ENCODE results near the gene PIAS3. TPM values are rescaled to one million over a fixed set of nuclear protein-coding genes. Genes with fewer than 3 reads are reported as not detected.
A peak's percentile ranks its signal among the peaks of the same experiment; 100 is the strongest.
"Not testable (repeated sequence)": the region's sequence is repeated elsewhere in the genome, so short reads cannot be mapped to it uniquely, and the experiment has no call there.

PIAS3 gene
- total RNA-seq, 1 experiment from 2014 or later: 19.8 TPM

DNA sequence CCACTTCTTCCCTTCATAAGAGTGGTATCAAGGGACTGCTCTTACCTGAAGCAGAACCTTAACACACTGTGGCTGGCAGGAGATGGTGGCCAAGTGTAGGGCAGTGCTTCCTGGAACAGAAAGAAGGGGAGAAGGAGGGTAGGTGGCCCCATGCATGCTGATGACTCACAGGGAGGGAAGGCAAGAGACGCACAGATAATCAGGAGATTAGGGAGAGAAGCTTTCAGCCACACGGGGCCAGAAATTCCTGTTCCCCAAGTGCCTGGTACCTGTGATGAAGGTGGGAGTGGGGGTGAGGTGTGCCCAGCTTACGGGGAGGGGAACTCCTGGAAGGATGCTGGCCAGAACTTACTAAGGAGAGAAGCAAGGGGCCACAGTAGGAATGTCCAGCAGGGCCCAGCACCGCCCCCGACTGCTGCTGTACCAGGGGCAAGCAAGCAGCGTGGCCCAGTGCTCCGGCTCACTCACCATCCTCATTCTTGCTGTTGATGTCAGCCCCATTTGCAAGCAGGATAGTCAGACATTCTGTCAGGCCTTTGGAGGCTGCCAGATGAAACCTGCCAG, 19.1 kb upstream of the PIAS3 start:
- no peak for DNase-seq (ENCODE audit: low read depth)

DNA sequence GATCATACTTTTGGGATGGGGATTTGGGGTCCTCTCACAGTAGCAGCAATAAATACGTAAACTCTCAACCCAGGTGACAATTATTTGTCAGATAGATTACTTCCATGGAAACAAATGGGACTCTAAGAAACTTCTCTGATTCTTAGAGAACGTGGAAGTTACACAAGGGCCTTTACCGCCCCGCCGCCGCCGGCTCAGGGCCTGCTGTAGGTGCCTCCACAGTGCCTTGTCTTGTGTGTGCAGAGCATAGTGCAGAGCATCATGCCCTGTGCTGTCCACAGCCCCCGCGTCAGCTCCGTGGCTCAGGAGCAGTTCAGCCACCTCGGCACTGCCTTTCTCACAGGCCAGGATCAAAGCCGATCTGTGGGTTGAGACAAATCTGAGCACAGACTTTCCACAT, 15.8 kb upstream of the PIAS3 start:
- no peak for DNase-seq (ENCODE audit: low read depth)

DNA sequence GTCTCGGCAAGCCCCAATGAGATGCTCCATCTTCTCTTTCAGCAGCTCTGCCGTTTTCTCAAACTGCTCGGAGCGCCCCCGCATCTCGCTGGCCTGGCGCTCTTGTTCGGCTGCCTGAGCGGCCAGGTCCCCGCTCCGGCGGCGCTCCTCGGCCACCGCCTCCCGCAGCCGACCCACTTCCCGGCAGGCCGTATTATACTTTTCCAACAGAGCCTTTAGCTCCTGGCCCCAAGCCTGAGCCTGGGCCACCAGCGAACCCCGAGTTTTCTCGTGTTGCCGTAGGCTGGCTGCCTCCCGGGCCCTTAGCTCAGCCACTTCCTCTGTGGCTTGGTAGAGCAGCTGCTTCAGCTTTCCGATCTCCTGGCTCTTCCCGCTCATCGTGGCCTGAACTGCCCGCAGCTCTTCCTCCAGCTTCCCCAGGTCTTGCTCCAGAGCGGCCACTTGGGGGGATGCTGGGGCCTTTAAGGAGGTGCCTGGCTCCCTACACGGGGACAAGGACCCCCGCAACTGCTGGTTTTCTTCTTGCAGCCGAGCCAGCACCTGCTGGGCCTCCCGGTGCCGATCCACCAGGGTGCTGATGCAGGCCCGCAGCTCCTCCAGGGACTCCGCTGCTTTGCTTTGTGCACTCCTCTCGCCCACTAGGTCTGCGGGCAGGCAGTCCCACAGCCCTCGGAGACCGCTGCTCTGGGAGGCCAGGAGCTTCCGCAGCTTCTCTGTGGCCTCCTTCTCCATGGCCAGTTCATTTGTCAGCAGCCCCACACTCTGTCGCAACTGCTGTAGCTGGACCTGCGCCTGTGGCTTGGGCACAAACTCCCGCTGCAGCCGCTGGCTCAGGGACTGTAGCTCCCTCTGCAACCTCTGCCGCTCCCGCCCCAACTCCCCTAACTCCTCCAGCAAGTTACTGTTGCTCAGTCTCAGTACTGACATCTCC, 13.4 kb upstream of the PIAS3 start:
- DNase-seq (ENCODE audit: low read depth): no peak

DNA sequence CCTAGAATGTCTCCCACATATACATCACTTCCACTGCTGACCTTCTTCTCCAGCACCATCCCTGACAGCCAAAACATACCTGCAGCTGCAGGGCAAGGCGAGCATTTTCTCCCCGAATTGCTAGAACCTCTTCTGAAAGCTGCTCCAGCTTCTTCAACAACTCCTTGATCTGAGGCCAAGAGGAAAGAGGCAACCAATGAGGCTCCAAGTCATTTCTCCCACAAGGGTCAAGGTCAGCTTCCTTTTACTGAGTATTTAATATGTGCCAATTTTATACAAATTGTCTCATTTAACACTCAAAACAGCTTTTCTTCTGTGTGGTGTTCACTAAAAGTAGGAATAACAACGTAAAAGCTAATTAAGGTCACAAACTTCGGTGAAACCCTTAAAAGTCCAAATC, 9.4 kb upstream of the PIAS3 start:
- DNase-seq (ENCODE audit: low read depth): no peak

DNA sequence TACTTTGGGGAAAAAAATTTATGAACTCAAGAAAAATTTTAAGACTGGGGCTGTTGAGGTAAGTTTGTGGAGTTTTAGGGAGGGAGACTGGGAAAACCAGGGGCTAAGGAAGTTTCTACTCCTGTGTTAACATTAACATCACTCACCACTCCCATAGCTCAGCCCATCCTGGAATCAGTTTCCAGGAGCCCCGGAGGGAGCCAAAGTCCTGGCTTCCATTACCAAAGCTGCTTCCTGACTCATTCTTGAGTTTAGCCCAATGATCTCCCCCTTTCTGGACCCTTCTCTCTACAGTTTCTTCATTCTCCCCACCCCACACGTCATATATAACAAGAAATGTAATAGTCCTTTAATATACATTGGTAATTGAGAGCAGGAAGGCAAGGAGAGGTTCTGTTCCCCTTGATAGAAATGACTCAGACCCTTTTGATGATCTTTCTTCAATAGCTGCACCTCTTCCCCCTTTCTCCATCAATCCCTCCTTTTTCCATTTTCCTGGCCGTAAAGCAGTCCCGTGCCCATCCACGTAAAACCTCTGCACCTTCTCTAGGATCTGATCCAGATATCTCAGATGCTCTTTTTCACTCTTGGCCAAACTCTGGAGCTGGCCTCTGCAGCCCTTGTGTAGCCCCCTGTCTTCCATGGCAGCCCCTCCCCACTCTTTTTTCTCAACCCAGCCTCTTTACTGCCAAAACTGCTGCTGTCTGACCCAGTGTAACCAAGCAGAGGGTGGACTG, 4.6 kb upstream of the PIAS3 start:
- no peak for DNase-seq (ENCODE audit: low read depth)

DNA sequence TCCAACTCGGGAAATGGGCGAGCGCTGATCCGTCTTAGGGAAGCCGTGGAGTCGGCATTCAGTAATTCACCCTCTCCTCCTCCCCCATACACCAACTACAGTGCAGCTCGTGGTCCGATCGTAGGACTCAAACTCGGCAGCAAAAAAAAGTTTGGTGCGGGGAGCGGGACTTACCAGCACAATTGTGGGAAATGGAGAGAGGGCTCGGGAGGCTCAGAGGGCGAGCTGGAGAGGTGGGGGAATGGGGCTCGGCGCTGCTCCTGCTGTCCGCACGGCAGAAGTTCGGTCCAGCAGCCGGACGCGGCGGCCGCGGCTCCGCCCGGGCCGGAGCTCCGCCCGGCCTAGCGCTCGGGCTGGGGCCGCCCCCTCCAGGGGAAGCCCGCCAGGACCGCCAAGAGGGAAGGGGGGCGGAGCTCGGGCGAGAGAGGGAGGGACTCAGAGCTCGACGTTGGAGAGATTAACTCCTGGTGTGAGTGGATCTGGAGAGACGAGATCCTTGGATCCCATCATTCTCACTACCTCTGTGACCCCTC, 676 bp upstream of the PIAS3 start:
- peak; percentile 84 for DNase-seq (ENCODE audit: low read depth)

DNA sequence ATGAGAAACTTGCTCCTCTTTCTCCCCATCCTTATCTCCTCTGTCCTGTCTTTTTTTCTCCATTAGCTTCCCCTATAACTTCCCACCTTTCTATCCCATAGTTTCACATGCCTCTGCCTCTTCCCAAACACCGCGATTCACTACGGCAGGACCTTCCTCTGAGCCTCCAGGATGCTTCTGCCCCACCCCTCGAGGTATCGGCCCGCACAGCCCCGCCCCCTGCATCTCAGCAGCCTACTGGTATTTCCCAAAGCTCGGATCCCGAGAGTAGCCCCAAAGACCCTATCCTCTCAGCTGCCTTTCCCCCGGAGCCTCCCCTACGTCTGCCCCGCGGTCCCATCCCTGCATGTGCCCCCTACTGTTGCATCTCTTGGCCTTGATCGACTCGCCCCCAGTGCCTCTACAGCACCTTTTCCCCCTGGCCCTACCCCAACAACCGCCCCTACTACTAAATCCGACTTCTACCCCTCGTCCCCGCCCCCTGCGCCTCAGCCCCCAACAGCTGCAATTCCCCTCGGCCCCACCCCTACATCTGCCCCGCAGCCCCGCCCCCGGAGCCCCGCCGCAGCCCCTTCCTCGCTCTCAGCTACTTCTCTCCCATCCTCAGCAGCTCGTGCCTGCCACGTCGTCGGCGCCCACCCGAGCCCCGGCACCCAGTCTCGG, 512 bp downstream of the PIAS3 start:
- DNase-seq (ENCODE audit: low read depth): no peak

DNA sequence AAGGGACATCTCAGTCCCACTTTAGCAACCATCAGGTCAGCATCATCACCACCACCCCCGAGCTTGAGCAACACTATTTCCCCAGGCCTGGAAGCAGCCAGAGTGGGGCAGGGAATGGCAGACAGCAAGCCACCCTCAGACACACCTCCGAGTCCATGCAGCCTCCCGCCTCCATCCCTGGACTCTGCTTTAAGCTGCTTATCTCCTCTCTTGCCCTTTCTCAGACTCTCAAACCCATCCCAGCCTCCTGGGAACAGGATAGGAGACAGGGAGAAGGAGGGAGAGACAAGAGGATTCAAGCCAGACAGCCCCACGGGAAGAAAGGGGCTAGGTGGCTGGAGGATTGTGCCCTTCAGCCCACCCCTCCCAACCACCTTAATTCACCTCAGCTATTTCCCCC, 1.7 kb downstream of the PIAS3 start:
- DNase-seq (ENCODE audit: low read depth): no peak

DNA sequence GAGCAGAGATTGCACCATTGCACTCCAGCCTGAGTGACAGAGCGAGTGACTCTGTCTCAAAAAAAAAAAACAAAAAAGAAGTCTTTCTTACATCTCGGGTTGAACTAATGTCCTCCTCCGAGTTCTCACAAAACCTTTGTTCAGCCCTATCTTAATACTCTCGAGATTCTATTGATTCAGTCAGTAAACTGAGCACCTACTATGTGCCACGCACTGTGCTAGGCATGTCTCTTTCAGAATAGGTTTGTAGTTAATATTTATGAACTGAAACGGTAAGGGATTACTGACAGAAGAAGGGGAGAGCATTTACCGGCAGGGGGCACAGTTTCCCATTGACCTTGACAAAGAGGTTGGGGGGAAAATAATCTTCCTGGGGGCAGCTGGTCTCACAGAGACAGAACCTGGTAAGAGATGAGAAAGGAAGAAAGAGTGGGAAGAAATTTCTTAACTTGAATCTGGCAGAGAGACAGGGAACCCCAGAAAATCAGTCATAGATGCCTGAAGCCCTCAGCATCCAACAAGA, 3.4 kb downstream of the PIAS3 start:
- no peak for DNase-seq (ENCODE audit: low read depth)

DNA sequence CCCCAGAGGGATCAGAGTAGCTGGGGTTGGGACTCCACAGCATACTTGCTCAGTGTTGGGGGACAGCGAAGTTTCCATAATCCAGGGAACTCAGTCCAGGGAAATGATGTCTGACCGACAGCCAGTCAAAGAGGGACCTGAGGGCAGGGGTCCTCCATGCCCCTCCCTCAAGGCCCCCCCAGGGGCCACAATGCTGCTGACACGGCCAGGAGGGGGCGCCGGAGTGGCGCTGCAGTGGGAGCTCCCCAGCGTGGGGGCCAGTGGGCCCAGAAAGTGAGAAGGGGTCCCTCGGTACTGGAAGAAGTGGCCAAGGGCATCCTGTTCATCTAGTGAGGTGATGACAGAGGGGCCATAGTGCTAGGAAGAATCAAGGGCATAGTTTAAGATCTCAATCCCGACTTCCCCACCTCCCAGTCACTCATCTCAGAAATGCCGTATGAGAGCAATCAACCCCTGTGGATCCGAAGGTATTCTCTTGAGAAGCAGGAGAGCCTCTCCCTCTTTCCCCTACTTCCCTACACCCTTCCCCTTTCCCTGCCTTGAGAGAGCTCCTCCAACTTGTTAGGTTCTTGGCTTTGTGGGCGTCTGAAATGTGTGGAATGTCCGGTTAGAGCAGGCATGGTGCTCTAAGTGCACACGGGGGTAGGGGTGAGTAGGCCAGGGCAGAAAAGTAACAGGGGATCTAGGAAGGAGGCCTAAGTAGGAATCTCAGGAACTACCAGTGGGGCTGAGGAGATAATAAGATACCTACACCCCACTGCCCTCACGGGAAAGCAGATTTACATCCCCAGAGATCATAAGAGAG, 9.3 kb downstream of the PIAS3 start:
- DNase-seq (ENCODE audit: low read depth): peak; percentile 85

DNA sequence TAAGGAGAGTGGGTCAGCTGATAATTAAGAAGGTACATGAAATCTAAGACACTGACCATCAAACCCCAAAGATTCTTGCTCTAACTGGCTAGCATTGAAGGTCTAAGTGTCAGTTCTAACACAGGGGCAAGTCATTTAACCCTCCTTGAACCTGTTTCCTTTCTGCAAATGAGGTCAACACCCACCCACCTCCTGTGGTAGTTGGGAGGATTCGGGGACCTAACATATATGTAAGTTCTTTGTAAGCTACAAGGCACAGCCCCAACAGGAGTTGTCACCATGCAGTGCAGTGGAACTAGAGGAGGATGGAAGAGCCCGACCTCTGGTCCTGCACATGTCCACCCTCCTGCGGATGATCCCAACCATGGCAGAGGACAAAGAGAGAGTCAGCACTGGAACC, 11.1 kb downstream of the PIAS3 start:
- DNase-seq (ENCODE audit: low read depth): no peak

DNA sequence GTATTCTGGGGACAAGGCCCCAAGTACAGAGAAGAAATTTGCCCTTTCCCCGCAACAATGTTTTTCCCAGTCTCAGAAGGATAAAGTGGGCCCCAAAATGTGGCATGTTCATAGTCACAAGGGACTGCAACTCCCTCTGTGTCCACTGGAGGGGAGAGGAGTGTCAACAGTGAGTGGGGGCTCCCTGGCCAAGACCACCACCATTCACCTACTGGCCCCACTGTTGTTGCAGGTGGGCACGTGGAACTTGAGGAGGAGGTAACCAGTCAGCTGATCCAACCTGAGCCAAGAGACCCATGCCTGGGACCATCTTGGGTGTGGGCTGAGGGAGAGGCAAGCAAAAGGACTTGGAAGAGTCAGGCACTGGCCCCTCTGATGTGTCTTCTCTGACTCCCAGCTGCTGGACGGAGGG, 12.7 kb downstream of the PIAS3 start:
- DNase-seq (ENCODE audit: low read depth): no peak

DNA sequence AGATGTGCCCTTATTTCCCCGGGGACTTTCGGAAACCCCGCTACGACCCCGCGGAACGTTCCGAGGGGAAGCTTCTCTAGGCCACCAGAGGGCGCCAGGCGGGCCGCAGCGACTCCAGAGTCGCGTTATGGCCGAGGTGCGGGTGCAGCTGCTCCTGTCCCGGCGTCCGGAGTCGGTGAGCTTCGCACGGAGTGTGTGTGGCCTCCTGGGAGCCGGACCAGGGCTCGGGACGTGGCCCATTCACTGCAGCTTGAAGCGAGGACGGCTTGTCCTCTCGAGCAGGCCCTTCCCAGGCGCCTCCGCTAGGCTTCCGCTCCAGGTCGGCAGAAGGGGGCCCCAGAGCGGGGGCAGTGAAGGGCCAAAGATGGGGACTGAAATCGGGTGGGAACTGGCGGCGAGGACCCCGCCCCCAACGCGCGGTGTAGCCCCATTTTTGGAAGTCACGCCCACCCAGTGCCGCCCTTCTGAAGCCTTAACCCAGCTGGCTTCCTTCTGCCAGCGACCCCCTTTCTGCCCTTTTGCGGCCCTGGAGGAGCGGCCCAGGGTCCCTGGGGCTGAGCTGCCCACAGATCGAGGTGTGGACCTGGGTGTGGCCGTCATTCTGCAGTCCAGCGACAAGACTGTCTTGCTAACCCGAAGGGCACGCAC, 13.2 kb downstream of the PIAS3 start, which contains the start of gene NUDT17:
NUDT17 (plus strand) TSS at position 117 of the 648 bp plus-strand sequence; CDS start at position 128, 11 bp downstream.
- DNase-seq (ENCODE audit: low read depth): peak; percentile 59

DNA sequence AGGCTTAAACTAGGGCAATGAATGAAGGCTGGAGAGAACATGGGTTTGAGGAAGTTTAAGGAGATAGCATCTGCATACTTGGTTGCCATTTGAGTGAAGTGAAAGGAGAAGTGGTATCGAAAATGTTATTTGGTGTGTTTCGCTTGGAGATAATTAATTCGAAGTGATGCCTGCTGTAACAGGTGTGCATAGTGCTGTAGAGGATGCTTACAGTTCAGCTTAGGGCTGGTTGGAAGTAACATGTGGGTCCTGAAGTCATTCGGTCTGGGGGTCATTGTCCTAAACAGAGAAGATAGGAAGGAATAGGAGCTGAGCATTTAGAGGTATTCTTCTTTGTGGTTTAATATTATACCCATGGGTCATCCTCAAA, 13.8 kb downstream of the PIAS3 start:
- peak; percentile 26 for DNase-seq (ENCODE audit: low read depth)

DNA sequence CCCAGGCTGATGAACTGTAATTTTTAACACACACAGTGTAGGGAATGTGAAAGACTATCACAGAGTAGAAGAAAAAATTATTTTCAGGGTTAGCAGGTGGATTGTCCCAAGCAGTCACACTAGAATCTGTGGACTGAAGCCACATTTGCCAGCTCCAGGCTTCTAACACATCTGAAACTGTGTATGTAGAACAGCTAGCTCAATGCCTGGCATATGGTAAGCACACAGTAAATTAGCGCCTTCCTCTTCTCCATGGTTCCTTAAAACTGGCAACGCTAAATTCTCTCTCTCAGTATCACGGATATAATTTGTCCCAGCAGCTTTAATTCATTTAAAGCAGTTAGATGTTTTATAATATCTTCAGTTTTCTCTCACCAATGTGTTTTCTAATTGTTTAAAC, 15.8 kb downstream of the PIAS3 start:
- no peak for DNase-seq (ENCODE audit: low read depth)

DNA sequence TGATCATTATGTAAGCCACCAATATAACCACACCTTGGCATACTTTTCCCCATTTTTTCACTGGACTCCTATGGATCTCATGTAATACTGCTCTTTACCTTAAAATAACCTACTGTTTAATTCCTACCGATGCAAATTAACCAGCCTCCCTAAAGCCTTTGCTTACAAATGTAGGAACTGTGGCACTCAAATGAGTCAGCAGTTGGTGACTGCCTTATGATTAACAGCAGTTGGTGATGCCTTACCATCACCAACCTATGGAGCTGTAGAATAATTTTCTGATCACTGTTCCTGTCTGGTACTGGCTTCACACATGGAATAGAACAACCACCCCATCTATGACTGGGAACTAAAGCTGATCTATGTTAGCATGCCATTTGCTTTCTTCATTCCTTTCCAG, 21.2 kb downstream of the PIAS3 start:
- no peak for DNase-seq (ENCODE audit: low read depth)

DNA sequence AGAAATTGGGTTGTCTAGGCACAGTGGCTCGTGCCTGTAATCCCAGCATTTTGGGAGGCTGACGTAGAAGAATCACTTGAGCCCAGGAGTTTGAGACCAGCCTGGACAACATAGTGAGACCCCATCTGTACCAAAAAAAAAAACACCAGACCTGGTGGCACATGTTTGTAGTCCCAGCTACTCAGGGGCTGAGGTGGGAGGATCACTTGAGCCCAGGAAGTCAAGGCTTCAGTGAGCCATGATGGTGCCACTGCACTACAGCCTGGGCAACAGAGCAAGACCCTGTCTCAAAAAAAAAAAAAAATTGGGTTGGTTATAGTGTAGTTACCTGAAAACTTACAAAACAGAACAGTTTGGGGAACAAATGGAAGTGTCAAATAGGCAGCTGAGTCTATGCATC, 28.1 kb downstream of the PIAS3 start:
- not testable (repeated sequence) for DNase-seq (ENCODE audit: low read depth)

DNA sequence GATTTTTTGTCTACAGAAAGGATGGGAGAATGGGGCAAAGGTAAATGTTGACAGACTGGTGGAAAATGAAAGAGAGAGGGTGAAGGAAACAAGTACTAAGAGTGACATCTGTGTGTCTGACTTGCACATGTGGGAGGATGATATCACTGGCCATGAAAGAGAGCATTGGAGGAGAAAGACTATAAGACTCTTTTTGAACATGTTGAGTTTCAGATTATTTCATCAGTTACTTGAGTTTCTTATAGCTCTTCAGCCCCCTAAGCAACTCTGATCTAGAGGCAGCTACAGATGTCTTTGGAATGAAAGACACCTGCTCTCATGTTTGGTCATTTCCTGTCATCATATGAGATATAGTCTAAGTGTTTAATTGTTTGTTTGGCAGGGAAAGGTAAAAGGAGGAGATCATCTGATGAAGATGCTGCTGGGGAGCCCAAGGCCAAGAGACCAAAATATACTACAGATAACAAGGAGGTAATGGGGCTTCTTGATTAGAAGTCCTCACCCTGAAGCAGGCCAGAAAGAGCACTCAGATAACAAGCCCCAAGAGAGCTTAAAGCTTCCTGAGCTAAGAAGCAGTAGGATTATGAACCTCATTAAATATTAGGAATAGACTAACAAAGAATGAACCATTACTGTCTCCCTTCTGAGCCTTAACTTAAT, 30.4 kb downstream of the PIAS3 start:
- DNase-seq (ENCODE audit: low read depth): no peak

DNA sequence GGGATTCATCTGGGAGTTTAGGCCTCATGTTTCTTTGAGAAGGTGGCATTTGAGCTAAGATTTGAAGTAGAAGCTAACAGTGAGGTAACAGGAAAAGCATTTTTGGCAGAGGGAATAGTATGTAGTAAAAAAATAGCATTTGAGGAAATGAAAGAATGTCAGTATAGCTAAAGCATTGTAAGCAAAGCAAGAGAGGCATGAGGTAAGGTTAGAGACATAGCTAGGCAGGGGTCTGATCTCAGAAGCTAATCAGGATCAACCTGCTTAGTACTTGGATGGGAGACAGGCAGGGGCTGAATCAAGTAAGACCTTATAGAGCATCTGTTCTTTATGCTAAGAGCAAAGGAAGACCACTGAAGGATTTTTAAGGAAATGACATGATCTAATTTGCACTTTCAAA, 30.9 kb downstream of the PIAS3 start:
- no peak for DNase-seq (ENCODE audit: low read depth)
